GM19452 (cell line): Measurements from ENCODE around the gene RAET1G.

ENCODE experiments used
- ATAC-seq: cut with Tn5 transposase; IDR thresholded peaks from one replicate; pipeline ENCODE4 v1.9.1; 2021; ENCODE audit not compliant: unreplicated experiment

RAET1G gene

DNA sequence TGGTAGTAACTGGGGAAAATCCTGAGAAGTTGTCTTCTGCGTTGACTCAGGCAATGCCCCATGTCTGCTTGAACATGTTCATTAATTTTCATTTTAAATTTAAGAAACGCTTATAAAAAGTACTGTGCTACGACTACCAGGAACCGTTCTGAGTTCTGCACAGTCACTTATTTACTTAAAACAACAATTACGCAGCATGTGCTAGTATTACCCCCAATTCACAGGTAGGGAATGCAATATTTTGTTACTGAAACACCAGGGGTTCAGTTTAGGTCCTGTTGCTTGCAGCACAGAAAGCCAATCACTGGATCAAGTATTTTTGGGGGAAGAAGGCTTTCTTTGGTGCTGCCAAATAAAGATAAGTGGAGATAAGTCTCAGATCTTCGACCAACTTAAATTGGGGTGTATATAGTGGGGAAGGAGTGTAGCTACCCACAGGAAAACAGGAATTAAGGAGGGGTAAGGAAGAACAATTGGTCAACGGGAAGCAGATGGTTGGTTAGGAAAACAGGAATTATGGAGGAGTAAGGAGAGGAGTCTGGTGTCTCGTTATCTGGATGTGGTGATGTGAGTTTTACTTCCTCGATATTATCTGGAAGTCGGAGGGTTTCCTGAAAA is 53.5 kb downstream of the RAET1G start:
- no peak for ATAC-seq

GRCh38 chr6:149867876-149868640 is 54.9 kb downstream of the RAET1G start:
- ATAC-seq = no peak
